Astrocyte of the hippocampus (primary cell): Measurements from ENCODE around the gene NEIL1.
"Not testable (repeated sequence)": the region's sequence is repeated elsewhere in the genome, so short reads cannot be mapped to it uniquely, and the experiment has no call there.

ENCODE experiments used
- DNase-seq: peaks from one replicate; pipeline ENCODE4 v3.0.0; 2011; ENCODE audit warnings: low read depth, low spot score

Gene NEIL1

GRCh38 chr15:75333654-75334419 lies 13.0 kb upstream of the NEIL1 start:
- DNase-seq, result not testable (repeated sequence)

GRCh38 chr15:75335313-75335704 lies 11.5 kb upstream of the NEIL1 start:
- DNase-seq, result no peak

GRCh38 chr15:75335705-75336355 lies 11.0 kb upstream of the NEIL1 start, which contains the start of gene COMMD4:
COMMD4 (plus strand) TSS chr15:75336063; CDS start chr15:75336090, 27 bp downstream.
- peak; percentile 96 for DNase-seq

- DNase-seq, result no peak
These were observed 8.1 kb upstream of the NEIL1 start for GRCh38 chr15:75338661-75339240.

- no peak for DNase-seq
These were observed 7.2 kb upstream of the NEIL1 start for GRCh38 chr15:75339531-75340240.

GRCh38 chr15:75342221-75342620 lies 4.6 kb upstream of the NEIL1 start:
- DNase-seq, result no peak

- not testable (repeated sequence) for DNase-seq
These were observed 2.9 kb upstream of the NEIL1 start for GRCh38 chr15:75343953-75344352.

- DNase-seq, result peak; percentile 70
These were observed 589 bp downstream of the NEIL1 start for GRCh38 chr15:75347222-75348033.

GRCh38 chr15:75348034-75348561 lies 1.3 kb downstream of the NEIL1 start:
- DNase-seq, result peak; percentile 39

- peak; percentile 30 for DNase-seq
These were observed 1.9 kb downstream of the NEIL1 start for GRCh38 chr15:75348562-75349350.

- not testable (repeated sequence) for DNase-seq
These were observed 2.5 kb downstream of the NEIL1 start for GRCh38 chr15:75349351-75349669.

GRCh38 chr15:75349851-75350588 lies 3.2 kb downstream of the NEIL1 start:
- no peak for DNase-seq

- no peak for DNase-seq
These were observed 3.9 kb downstream of the NEIL1 start for GRCh38 chr15:75350601-75351361.

GRCh38 chr15:75352186-75353080 lies 5.6 kb downstream of the NEIL1 start:
- DNase-seq, result no peak

- DNase-seq, result no peak
These were observed 6.8 kb downstream of the NEIL1 start for GRCh38 chr15:75353604-75354003.

- no peak for DNase-seq
These were observed 7.6 kb downstream of the NEIL1 start for GRCh38 chr15:75354454-75354853.

- no peak for DNase-seq
These were observed 8.5 kb downstream of the NEIL1 start for GRCh38 chr15:75355369-75355768.

- DNase-seq, result no peak
These were observed 9.2 kb downstream of the NEIL1 start for GRCh38 chr15:75356006-75356405.
